ENCODE measurements around the gene C1QBP.
"Not testable (repeated sequence)": the region's sequence is repeated elsewhere in the genome, so short reads cannot be mapped to it uniquely, and the experiment has no call there.

The C1QBP gene

DNA sequence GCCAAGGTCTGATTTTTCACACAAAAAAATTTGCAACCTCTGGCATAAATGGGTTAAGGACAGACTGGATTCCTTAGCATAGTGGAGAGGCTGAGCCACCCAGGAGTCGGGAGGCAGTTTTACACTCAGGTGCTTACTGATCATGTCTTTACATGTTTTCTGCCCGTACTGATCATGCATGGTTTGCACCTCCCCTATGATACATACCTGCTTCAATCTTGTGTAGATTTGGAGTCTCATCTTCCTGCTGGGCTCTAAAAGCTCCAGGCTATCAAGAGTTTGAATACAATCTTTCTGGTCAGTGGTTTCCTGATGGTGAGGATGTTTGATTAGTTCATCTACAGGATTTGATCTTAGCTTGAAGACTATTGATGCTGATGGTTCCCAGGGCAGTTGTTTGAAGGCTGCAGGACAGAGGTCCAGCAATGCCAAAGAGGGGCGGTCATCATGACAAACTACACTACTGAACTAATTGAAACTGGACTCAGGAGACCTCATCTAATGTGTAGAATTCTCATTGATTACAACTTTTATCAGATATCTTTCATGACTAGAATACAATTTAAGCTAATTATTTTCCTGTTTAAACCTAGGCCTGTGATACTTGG, 6.9 kb downstream of the C1QBP start:
- no peak for DNase-seq

DNA sequence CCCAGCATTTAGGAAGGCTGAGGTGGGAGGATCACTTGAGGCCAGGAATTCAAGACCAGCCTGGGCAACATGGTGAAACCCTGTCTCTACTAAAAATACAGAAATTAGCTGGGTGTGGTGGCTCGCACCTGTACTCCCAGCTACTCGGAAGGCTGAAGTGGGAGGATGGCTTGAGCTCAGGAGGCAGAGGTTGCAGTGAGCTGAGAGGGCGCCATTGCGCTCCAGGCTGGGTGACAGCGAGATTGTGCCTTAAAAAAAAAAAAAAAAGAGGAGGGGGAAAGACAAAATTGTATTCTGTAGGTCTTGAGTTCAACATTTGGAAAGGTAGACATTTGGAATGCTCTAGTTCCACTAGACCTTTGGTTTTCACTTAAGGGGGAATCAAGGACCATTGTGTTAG, 7.7 kb downstream of the C1QBP start:
- DNase-seq, result not testable (repeated sequence)

DNA sequence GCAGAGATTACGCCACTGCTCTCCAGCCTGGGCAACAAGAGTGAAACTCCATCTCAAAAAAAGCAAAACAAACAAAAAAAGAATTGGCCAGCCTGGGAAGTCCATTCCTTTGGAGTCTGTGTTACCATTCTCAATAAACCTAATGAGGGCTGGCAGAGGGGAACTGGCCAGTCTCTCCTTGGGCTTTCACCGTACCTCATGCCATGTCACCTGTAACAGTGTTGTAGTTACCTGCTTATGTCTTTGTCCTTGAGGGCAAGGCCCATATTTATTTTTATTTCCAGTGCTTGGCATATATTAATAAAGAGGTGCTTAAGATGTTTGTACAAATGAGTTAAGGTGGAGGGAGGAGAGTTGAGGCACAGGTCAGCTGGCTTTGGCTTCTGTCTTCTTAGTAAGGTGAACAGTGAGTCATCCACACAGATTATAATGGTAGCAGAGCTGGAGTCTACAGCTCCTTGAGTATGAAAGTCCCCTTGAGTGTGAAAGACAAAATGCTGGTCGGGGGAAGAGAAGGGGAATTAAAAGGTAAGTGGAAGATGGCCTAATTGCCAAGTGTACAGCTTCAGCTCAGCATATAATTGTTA, 8.4 kb downstream of the C1QBP start:
- DNase-seq, result no peak

DNA sequence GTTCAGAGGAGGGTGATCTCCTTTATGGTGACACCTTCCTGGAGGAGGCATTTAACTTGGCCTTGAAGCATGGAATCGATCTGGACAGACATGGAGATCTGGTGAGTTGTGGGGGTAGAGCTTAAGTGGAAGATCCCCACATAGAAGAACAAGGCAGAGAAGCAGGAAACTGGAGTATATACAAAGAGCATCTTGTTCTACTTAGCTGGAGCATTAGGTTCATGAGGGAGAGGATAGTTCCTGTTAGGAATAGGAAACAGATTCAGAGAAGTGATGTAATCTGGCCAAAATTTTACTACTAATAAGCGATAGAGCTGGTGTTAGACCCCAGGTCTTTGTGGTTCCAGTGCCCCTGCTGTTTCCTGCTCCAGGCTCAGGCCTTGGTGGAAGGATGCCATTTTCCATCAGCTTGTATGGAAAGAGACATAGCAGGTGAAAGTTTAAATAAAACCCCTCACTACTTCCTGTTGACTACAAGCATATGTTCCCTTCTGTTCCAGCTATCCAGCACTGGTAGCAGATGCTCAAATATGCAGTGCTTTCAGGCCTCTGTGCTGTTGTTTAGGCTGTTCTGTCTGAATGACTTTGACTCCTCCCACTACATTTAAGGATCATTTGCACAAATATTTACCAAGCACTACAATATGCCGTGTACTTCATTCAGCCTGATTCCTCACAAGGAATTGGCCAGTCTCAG, 9.6 kb downstream of the C1QBP start:
- DNase-seq, result no peak

DNA sequence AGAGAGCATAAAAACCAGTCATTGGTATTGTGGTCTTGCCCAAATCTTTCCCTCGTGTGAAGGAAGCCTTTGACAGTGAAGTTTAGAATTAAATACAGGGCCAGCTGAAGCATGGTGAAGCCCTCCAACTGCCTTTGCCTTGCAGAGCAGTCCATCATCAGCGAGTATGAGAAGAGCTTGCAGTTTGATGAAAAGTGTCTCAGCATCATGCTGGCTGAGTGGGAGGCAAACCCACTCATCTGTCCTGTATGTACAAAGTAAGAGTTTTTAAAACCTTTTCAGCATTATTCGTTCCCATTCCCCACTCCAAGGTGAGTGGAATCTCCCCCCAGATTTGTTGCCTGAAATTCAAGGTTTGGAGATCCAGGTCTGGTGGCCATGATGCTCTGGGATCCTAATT, 13.1 kb downstream of the C1QBP start:
- no peak for DNase-seq

DNA sequence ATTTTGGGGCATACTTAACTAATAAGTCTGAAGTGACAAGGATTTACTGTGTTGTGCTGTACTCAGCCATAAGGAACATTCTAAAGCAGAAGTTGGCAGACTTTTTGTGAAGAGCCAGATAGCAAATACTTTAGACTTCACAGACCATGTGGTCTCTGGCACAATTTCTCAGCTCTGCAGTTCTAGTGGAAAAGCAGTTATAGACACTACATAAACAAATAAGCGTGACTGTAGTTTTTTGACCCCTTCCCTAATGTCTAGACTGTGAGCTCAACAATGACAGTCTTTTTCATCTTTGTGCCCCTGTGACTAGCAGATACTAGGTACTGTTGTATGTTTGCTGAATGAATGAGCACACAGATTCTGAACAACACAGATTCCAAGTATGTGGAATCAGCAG, 14.0 kb downstream of the C1QBP start:
- DNase-seq, result no peak

DNA sequence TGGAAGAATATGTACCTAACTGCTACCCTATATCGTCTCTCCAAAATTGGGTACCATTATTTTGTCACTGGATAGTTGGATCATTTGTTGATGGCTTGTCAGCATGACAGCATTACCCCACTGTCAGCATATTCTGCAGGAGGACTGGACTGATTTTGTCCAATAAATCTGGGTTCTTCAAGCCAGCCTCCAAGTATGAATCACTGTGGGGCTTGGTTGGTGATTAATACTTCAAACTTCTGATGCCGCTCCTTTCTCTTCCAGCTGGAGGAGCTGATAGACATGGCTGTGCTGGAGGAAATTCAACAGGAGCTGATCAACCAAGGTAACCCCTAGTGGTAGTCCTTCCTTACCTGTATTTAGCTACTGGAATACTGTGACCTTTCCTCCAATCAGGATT, 16.4 kb downstream of the C1QBP start:
- DNase-seq, result no peak

DNA sequence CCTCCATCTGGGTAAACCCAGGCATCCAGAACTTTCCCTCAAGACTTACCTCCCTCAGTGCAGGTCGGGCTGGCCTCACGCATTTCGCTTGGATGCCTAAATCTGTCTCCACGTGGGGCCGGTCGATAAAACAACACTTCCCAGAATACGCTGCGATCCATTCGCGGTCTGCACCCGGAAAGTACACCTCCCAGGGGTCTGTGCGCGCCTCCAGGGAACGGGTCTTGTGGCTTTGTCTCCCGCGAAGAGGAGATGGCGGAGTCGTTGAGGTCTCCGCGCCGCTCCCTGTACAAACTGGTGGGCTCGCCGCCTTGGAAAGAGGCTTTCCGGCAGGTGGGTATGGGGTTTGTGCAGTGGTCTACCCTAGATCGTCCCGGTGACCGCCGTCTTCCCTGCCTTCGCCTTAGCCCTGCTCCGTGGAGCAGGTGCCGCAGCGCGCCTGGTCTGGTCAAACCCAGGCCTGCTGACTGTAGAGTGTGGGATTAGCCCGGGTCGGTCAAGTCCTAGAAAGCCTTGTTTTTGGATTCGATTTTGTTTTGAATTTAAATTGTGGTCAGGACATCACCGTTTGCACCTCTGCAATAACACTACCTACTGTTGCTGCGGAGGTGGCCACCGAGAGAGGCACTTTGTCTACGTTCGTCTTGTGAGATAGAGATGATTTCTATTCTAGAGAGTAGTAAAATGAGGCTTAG, 18.8 kb downstream of the C1QBP start, which contains the start of gene RPAIN:
Gene RPAIN (plus strand): TSS at position 224 of the 695 bp plus-strand sequence. CDS start 29 bp downstream, at position 253.
- peak; percentile 71 to 88 (median 81) for DNase-seq

DNA sequence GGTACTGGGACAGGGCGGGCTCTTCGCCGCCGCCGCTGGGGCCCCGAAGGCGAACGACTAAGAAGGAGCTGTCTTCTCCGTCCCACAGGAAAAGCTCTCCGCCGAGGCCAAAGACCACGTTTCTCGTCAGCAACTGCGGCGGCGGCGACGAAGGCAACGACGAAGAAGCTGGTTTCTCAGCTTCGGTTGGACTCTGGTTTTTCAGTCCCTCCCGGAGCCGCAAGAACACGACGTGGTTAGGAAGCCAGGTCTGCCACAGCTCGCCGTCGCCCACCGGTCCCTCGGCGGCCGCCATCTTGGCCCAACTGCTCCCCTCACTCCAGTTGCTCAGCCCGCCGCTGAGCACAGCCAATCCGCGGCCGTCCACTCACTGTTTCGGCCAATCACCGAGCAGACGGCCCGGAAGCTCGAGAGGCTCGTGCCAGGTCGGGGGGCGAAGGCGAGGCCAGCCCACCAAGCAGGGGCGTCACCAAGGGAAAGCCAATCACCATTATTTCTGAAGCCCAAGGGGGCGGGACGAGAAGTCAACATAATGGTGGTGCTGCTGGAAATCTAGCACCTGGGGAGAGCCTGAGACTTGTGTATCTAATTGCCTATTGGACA, 19.5 kb downstream of the C1QBP start, which contains the start of gene NUP88:
Gene NUP88 (minus strand): TSS at position 307 of the 603 bp plus-strand sequence. CDS start 12 bp downstream, at position 295.
- peak; percentile 90 to 96 (median 95) for DNase-seq

DNA sequence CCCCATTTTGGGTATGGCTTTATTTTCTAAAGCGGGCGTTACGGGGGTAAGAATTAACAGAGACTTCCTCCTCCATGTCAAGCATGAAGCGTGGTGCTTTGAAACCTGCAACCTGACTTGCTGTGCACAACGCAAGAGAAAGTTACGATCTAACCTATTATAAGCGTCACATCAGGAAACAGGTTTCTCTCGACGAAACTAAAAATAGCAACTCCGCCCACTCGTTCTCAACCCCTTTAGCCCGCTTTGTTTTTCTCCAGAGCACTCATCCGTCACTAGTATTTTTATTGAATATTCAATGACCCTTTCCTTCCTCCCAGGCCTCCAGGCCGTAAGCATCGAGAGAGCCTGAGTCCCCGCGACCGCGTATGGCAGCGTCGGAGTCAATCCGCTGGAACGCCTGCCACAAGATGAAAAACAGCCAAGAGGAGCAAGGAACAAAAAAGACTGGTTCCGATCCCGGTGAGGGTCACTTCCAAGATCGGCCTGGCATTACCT, 20.0 kb downstream of the C1QBP start:
- peak; percentile 44 to 81 (median 55) for DNase-seq

DNA sequence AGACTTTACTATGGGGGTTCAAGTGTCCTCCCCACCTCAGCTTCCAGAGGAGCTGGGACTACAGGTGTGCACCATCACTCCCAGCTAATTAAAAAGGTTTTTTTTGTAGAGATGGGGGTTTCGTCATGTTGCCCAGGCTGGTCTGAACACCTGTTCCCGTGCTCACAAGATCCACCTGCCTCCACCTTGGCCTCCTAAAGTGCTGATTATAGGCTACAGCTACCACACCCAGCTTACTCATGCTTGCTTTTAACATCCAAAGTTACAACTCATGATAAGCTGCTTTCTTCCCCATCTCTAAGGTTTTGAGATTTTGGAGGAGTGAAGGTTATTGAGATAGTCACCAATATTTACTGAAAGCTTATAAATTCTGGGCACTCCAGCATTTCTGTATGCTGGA, 22.1 kb downstream of the C1QBP start:
- DNase-seq, result no peak

DNA sequence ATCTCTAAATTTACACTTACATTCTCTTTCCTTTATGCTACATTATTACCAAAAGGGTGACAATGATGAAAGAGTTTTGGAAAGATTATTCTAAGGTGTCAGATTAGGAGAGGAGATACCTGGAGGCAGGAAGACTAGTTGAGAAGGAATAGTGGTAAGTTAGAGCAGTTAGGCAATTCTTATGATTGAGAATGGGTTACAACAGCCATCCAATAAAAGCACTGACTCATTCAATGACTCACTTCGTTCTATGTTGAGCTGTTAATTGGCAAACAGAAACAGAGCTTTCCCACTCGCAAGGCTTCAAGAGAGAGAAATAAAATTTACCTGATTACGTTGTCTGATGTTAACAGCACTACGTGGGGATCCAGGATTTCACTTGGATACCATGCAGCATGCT, 25.3 kb downstream of the C1QBP start:
- peak in 1 of 5 donors; percentile 18 for DNase-seq

DNA sequence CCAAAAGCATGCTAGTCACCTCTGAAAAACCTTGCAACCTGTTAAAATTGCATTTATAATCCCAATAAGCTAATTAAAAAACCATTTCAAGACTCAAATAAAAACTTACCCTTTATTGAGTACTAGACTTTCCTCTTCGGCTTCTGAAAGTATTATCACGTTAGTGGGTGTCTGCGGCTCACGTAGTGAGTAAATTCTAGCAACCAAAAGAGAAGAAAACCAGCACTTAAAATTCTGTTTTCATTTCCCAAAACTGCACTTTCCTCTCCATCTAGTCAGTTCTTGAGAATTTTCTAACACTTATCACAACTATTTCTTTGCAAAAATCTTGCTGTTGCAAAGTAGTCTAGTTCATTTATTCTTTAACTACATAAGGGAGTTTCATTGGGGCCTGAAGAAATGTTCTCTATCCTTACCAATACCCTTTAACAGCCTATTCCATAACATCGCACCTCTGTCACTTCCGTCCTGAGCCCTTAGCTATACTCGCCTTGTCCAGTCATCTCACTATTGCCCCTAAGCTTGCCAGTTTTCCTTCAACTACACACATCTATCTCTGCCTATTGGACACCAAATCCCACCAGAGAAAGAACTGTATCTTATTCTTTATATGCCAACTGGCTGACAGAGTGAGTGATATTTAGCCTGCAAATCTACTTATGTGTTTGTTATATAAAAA, 28.2 kb downstream of the C1QBP start:
- no peak for DNase-seq

DNA sequence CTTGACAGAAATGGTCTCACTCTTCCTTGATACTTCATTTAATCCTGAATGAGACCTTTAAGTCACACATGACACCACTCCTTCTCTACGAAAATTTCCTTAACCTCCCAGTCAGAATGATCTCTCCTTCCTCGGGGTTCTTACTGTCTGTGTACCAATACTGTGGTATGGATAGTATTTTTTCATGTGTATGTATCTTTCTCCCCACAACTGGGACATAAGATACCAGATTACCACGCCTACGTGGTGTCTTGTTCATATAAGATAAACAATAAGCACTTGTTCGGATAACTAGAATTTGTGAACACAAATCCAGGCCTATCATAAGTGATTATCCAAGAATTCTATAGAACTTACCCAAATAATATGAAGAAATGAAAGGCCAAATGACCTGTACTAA, 30.8 kb downstream of the C1QBP start:
- no peak for DNase-seq

DNA sequence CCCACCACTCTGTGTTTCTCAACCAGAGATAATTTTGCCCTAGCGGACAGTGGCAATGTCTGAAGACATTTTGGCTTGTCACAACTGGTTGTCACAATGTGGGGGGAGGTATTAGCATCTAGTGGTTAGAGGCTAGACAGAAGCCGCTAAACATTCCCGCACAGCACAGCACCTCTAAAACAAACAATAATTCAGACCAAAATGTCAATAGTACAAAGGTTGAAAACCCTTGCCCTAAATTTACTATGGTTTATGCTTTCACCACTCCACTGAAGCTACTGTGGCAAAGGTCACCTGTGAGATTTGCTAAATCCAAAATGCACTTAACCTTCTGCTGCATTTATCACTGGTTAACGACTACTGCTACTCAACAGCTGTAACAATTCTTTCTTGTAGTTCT, 33.6 kb downstream of the C1QBP start:
- no peak for DNase-seq

DNA sequence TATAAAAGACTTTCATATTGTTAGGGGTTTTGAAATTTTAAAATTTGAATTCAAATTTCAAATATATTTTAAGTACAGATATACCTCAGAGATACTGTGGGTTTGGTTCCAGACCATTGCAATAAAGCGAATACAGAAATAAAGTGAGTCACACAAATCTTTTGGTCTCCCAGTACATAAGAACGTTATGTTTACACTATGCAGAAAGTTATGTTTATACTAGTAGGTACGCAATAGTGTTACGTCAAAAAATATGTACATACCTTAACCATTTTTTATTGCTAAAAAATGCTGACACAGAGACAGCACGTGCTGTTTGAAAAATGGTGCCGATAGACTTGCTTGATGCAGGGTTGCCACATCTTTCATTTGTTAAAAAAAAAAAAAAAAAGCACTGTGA, 39.2 kb downstream of the C1QBP start:
- no peak for DNase-seq

DNA sequence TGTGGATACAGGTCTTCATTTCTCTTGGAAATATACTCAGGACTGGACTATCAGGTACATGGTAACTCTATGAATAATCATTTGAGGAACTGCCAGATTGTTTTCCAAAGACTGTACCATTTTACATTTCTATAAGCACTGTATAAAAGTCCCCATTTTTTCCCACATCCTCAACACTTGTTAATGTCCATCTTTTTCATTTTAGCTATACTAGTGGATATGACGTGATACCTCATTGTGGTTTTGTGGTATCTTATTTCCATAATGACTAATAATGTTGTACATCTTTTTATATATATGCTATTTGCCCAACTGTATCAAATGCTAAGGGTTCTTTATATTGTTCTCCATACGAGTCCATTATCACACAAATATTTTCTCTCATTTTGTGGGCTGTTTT, 42.3 kb downstream of the C1QBP start:
- DNase-seq, result no peak

DNA sequence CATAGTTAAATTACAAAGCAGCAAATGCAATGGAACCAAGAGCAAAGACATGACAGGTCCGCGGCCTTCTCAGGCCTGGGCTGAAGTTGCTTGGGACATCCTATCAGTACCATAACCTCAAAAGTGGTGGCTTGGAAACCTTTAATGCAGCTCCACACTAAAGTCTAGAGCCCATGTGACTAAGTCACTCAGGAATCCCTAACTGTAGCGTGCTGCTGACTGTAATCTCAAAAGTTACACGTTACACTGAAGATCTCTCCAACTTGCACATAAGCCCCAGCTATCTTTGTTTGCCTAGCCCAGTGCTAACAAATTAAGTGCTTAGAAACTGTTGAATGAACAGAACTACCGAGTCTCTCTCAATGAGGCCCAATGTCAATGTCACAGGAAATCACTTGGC, 47.3 kb downstream of the C1QBP start:
- no peak for DNase-seq
